ENCODE measurements around the gene MAK.
"Not testable (repeated sequence)": the region's sequence is repeated elsewhere in the genome, so short reads cannot be mapped to it uniquely, and the experiment has no call there.

Gene MAK

DNA sequence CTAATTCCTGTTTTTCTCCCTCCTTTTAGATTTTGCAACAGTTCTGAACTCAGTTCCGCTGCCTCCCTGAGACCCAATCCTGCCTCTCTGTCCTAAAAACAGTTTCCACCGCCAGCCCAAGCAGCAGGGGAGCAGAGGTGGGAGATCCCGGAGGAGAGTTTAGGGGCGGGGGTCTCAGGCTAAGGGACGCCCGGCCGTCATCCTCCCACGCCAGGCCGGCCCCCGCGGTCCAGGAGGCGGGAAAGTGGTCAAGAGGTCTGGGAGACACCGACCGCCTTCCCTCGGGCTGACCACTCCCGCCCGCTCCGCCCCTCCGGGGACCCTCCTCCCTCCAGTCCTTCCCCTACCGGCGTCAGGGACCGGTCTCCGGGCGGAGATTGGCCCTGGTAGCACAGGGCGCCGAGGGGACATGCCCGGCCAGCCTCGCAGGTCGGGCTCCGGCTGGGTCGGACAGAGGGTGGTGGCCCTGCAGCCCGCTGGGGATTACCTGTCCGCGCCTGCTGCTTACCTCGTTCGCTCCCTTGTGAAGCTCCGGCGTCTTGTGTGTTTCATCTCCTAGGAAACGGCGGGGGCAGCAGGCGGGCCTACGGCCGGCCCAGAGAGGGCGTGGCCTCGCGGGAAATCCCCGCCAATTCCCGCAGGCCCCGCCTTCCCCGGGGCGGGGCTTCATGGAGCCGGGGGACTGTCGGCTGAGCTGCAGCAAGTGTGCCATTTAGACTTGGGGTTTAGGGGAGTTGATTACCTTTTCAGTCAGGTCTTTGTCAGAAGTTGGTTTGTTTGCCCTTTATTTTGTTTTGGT, at the start of gene MAK:
Gene MAK, minus strand, starts transcription at position 545 of the 799 bp plus-strand sequence. CDS start 7,891 bp downstream, outside the sequence.
- DNase-seq (ENCODE audit: low spot score), result peak; percentile 98

GRCh38 chr6:10886691-10887502, 48.6 kb upstream of the MAK start, which contains the start of gene SYCP2L:
Gene SYCP2L (plus strand): TSS chr6:10887052. CDS start chr6:10887127, 75 bp downstream.
- DNase-seq (ENCODE audit: low spot score), result peak; percentile 85

GRCh38 chr6:10886365-10886690, 48.0 kb upstream of the MAK start:
- DNase-seq (ENCODE audit: low spot score), result not testable (repeated sequence)

- DNase-seq (ENCODE audit: low spot score), result no peak
Observed at GRCh38 chr6:10884245-10884972, 46.1 kb upstream of the MAK start.

DNA sequence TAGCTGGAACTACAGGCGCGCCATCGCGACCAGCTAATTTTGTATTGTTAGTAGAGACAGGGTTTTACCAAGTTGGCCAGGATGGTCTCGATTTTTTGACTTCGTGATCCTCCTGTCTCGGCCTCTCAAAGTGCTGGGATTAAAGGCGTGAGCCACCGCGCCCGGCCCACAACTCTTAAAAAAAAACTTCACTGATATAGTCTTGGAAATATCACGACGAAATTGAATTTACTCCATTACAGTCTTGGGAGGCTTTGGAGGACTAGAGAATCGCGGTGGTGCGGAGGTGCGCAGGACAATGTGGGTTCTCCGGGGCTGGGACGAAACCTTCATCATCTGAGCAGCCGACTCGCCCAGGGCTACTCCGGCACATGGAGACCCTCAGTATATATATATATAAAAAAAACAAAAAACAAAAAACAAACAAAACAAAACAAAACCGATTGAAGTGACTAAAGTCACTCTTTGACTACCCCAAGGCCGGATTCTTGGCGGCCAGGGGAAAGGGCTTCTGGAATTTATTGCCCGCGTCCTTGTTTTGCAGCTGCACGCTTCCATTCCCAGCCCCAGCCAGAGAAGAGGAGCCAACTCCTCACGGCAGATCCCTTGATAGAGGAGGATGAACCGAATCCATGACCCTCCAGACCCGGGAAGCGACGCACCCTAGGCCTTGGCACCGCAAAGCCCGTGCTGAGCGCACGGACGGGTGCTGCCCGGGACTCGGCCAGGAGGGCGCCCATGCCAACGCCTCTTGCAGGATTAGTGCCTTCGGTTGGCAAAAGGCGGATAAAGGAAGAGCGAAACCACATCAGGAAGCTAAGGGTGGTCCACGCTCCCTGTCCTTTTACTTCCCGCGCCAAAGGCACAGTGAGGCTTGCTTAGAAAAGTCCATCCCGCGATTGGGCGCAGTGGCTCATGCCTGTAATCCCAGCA, 45.2 kb upstream of the MAK start:
- DNase-seq (ENCODE audit: low spot score), result no peak

DNA sequence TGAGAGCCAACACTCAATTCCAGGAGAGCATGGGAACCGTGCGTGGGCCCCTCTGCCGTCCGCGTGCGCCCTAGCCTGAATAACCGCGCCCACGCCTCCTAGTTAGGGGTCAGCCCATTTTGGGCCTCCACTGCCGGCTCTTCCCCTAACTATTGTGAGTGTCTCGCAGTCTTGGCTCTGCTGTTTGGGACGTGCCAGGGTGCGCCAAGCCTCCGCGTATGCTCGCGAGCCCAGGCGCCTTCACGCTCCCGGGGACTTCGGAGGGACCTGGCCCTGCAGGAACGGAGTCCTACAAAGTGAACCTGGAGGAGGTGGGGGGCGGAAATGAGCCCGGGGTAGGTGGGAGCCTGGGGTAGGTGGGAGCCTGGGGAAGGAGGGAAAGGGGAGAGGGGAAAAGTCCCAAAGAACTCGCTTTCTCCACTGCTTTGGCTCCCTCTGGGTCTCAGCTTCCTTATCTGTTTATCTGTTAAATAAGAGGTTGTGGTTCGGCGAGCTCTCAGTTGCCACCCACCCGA, 44.4 kb upstream of the MAK start:
- no peak for DNase-seq (ENCODE audit: low spot score)

DNA sequence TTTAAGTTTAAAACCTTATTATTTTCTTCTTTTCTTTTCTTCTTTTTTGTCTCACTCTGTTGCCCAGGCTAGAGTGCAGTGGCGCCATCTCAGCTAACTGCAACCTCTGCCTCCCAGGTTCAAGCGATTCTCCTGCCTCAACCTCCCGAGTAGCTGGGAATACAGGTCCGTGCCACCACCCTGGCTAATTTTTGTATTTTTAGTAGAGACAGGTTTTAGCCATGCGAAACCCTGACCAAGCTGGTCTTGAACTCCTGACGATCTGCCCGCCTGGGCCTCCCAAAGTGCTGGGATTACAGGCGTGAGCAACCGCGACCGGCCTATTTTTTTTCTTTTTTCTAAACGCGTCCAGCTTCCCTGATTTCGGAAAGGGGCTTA, 43.9 kb upstream of the MAK start:
- not testable (repeated sequence) for DNase-seq (ENCODE audit: low spot score)

DNA sequence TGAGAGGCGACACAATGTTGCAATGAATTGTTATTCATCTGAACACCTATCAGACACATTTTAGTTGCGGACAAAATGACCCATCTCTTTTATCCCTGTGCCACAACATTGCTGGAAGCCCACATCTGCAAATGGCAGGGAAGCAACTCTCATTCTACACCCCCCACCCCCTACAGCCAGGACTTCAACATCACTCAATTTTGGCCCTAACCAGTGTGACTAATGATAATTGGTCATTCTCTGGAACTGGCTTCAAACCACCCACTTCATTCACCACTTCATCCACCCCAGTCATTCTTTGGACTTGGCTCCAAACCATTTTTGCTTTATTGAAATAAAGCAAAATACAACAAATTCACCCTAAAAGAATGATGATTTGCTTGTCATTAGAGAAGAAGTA, 42.0 kb upstream of the MAK start:
- no peak for DNase-seq (ENCODE audit: low spot score)

- DNase-seq (ENCODE audit: low spot score), result no peak
Observed at GRCh38 chr6:10877871-10878270, 39.5 kb upstream of the MAK start.

DNA sequence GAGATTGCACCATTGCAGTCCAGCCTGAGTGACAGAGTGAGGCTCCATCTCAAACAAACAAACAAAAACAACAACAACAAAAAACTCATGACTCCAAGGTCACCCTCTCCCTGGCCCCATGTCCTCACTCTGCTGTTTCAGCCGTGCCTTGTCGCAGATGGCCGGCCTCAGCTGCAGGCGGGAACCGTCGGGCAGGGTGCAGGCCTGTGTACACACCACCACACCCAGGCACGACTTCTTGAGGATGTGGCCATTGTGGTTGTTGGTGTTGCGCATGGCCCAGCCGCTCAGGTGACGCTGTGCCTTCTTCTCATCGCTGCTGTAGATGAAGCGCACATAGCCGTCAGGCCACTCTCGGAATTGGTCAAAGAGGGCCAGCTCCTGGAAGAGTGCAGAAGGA, 38.7 kb upstream of the MAK start:
- no peak for DNase-seq (ENCODE audit: low spot score)

DNA sequence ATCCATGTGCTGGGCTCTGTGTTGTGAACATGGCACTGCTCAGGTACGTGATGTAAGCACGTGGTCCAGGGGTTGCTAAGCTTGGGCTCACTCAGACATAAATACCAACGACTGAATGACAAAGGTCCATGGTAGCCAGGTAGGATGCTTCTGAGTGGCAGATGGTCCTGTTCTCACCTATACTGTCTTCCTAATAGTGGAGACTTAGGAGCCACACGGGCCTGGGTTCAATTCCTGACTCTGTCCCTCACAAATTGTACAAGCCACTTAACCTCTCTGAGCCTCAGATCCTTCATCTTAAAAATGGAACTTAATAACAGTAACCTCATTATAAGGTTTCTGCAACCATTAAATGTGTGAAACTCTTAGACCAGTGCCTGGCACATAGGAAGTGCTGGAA, 36.7 kb upstream of the MAK start:
- no peak for DNase-seq (ENCODE audit: low spot score)

DNA sequence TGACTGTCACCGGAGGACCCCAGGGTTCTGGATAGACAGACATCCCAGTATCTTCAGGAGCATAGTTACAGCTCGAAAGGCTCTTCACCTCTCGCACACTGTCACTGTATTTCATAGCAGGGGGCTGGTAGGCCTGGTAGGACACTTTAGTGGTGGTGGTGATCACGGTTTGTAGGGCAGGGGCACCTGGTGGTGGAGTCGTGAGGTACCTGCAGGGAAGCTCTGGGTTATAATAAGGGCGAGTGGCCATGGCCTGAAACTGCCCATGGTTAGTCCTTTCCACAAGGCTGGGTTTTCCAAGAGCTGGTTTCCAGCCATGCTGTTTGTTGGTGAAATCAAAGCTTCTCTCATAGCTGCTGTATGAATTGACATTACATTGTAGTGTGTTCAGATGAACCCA, 35.9 kb upstream of the MAK start:
- no peak for DNase-seq (ENCODE audit: low spot score)

GRCh38 chr6:10873374-10873773, 35.0 kb upstream of the MAK start:
- DNase-seq (ENCODE audit: low spot score), result no peak

GRCh38 chr6:10867952-10868351, 29.6 kb upstream of the MAK start:
- DNase-seq (ENCODE audit: low spot score), result no peak

DNA sequence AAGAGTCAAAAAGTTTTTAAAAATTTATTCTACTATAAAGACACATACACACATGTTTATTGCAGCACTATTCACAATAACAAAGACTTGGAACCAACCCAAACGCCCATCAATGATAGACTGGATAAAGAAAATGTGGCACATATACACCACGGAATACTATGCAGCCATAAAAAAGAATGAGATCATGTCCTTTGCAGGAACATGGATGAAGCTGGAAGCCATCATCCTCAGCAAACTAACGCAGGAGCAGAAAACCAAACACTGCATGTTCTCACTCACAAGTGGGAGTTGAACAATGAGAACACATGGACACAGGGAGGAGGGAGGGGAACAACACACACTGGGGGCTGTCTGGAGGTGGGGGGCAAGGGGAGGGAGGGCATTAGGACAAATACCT, 28.4 kb upstream of the MAK start:
- DNase-seq (ENCODE audit: low spot score), result not testable (repeated sequence)

DNA sequence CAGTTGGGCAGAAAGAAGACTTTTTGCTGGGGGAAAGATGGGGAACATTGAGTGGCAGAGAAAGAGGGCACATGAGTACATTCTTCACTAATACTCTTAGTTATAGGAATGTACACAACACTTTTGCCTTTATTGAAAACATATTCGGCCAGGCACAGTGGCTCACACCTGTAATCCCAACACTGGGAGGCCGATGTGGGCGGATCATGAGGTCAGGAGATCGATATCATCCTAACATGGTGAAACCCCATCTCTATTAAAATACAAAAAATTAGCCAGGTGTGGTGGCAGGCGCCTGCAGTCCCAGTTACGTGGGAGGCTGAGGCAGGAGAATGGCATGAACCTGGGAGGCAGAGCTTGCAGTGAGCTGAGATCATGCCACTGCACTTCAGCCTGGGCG, 24.7 kb upstream of the MAK start:
- DNase-seq (ENCODE audit: low spot score), result not testable (repeated sequence)

DNA sequence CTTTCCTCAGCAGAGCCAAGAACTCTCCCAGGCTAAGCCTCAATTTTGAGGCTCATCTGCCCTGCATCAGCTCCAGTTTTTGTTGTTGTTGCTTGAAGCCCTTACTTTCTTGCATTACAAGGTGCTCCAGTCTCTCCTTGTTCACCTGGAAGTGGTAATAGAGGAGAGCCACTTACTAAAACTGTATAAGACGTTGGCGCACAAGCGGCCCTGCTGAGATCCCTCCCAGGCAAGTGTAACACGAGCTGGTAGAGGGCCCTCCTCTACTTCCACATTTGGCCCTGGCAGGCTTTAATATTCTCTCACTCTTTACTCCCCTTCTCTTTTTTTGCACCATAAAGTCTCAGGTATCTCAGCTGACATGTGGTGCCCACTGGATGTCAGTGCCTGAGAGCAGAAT, 24.0 kb upstream of the MAK start:
- DNase-seq (ENCODE audit: low spot score), result no peak

- DNase-seq (ENCODE audit: low spot score), result no peak
Observed at GRCh38 chr6:10861086-10861485, 22.7 kb upstream of the MAK start.

DNA sequence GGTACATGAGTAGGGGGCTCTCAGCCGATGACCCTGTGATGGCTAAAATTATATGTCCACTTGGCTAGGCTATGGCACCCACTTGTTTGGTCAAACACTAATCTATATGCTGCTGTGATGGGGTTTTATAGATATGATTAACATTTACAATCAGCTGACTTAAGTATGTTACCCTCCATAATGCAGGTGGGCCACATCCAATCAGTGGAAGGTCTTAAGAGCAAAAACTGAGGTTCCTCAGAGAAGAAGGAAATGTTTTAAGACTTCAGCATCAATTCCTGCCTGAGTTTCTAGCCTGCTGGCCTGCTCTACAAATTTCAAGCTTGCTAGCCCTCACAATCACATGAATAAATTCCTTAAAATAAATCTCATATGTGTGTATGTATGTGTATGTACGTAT, 18.9 kb upstream of the MAK start:
- DNase-seq (ENCODE audit: low spot score), result no peak

DNA sequence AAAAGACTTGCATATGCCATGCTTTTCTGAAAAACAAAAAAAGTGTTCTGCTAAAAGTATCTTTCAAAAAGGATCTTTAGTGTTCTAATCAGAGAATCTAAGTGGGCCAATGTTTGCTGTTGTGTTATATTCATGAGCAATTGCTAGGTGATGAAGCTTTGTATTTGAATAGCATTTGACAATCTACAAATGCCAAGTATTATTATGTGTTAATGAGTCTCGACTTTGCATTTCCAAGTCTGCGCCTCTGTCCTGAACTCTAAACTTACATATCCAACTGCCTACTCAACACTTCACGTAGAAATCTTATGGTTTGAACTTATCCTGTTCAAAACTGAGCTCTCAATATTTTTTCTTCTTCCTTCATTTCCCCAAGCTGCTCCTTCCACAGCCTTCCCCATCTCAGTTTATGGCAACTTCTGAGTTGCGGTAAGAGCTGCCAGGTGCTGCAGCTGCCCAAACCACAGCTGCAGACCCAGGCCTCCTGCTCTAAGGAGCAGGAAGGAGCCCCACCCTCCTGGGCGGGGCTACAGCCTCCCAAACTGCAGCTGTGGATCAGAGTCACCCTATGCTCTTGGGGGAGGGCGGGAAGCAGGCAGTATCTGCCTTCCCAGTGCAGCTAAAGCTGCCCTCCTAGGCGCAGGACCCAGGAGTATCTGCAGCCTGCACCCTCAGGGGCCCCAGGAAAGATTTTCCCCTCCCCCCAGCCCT, 16.7 kb upstream of the MAK start:
- DNase-seq (ENCODE audit: low spot score), result no peak

GRCh38 chr6:10853849-10854300, 15.5 kb upstream of the MAK start:
- DNase-seq (ENCODE audit: low spot score), result not testable (repeated sequence)

All from D341Med (cell line).